Activated CD8-positive, alpha-beta memory T cell treated with anti-CD3 and anti-CD28 coated beads for 36 hours (primary cell): ENCODE measurements around the gene ERFE. TPM values are rescaled to one million over a fixed set of nuclear protein-coding genes. Genes with fewer than 3 reads are reported as not detected.

Experiments used
- CTCF ChIA-PET: fragments of 350-600 bp; sonication (Branson Sonifier 250); formaldehyde crosslinking; loops from one replicate; lab custom pipeline; 2021; ENCODE audit warnings: antibody characterized with exemption; lab: Charles Lee
- POLR2A ChIA-PET: fragments of 350-600 bp; sonication (Branson Sonifier 250); formaldehyde crosslinking; loops from one replicate; lab custom pipeline; 2021; ENCODE audit warnings: antibody characterized with exemption; lab: Charles Lee
- total RNA-seq, 2 experiments: library from RNA; stranded (reverse); gene quantifications; one replicate each; pipeline ENCODE4 v1.2.3, GENCODE V29; 2021

ERFE gene
- total RNA-seq, 2 experiments from 2014 or later, result 0.08 to 0.21 TPM

GRCh38 chr2:238151628-238152235, 7.0 kb upstream of the ERFE start:
- CTCF ChIA-PET, result interaction anchor here (0.6 kb wide), 1 partner anchor 684 kb away, joined by 3 read pairs; no protein-coding TSS in a partner anchor

GRCh38 chr2:238152771-238153688, 5.7 kb upstream of the ERFE start:
- POLR2A ChIA-PET, result no interaction called here
- CTCF ChIA-PET, result no interaction called here

More at GRCh38 chr2:238151628-238152235, 7.0 kb upstream of the ERFE start:
- POLR2A ChIA-PET, result interaction anchor here (0.6 kb wide), 1 partner anchor 170 kb away, joined by 11 read pairs; no protein-coding TSS in a partner anchor

- POLR2A ChIA-PET, result no interaction called here
- CTCF ChIA-PET, result no interaction called here
Observed at GRCh38 chr2:238154570-238154969, 4.2 kb upstream of the ERFE start.

- POLR2A ChIA-PET, result no interaction called here
- CTCF ChIA-PET, result no interaction called here
Observed at GRCh38 chr2:238155051-238155760, 3.6 kb upstream of the ERFE start.

- ChIA-PET POLR2A (no interaction called here), CTCF (no interaction called here)
Observed at GRCh38 chr2:238155761-238156694, 2.7 kb upstream of the ERFE start.

GRCh38 chr2:238157506-238158017, 1.2 kb upstream of the ERFE start:
- ChIA-PET POLR2A (no interaction called here), CTCF (no interaction called here)

- ChIA-PET CTCF (no interaction called here), POLR2A (no interaction called here)
Observed at GRCh38 chr2:238158018-238158508, 707 bp upstream of the ERFE start.

- CTCF ChIA-PET, result no interaction called here
- POLR2A ChIA-PET, result no interaction called here
Observed at GRCh38 chr2:238159071-238159539, 335 bp downstream of the ERFE start.

GRCh38 chr2:238159661-238160205, 963 bp downstream of the ERFE start:
- CTCF ChIA-PET, result no interaction called here
- POLR2A ChIA-PET, result no interaction called here

GRCh38 chr2:238160206-238161129, 1.7 kb downstream of the ERFE start:
- CTCF ChIA-PET, result interaction anchor here (1.2 kb wide), 1 partner anchor 103 kb away, joined by 5 read pairs; no protein-coding TSS in a partner anchor
- POLR2A ChIA-PET, result no interaction called here

- POLR2A ChIA-PET, result no interaction called here
- CTCF ChIA-PET, result interaction anchor here (1.2 kb wide), 1 partner anchor 102 kb away, joined by 5 read pairs; no protein-coding TSS in a partner anchor
Observed at GRCh38 chr2:238161291-238162051, 2.7 kb downstream of the ERFE start.

GRCh38 chr2:238162251-238162845, 3.6 kb downstream of the ERFE start:
- POLR2A ChIA-PET, result no interaction called here
- CTCF ChIA-PET, result no interaction called here

- POLR2A ChIA-PET, result no interaction called here
- CTCF ChIA-PET, result no interaction called here
Observed at GRCh38 chr2:238162846-238163441, 4.2 kb downstream of the ERFE start.

- POLR2A ChIA-PET, result no interaction called here
- CTCF ChIA-PET, result no interaction called here
Observed at GRCh38 chr2:238163481-238164198, 4.9 kb downstream of the ERFE start.

GRCh38 chr2:238164906-238165287, 6.1 kb downstream of the ERFE start:
- POLR2A ChIA-PET, result no interaction called here
- CTCF ChIA-PET, result interaction anchor here (1.3 kb wide), 1 partner anchor 9 kb away, joined by 3 read pairs; no protein-coding TSS in a partner anchor
